HCT116 (cell line): ENCODE data around the gene RAB26. TPM values are rescaled to one million over a fixed set of nuclear protein-coding genes. Genes with fewer than 3 reads are reported as not detected.

Experiments used
- microRNA counts: library from miRNA; unstranded; fragments of <30 nt; microRNA quantifications from one replicate; lab custom pipeline; 2015
- microRNA-seq: library from miRNA; unstranded; fragments of <30 nt; microRNA quantifications from one replicate; pipeline ENCODE4, GENCODE V29; 2016; ENCODE audit warnings: borderline number of aligned reads
- total RNA-seq: library from RNA; stranded (reverse); gene quantifications from one replicate; pipeline ENCODE4 v1.2.1, GENCODE V29; 2021; ENCODE audit not compliant: unreplicated experiment

Gene RAB26
- total RNA-seq, 1 experiment from 2014 or later = 44.9 TPM

MicroRNAs encoded within 50 kb of the gene (microRNA counts, 767-probe panel; counts per million panel counts)
- not detected for microRNA hsa-miR-3180 (lab: Ali Mortazavi, UCI)
- microRNA hsa-miR-4516 (lab: Ali Mortazavi, UCI) = not detected

Small RNAs within 50 kb of the gene (microRNA-seq; reads per million reads assigned to microRNA genes)
- not detected for gene MIR3180-5
- gene MIR4516 = not detected
- not detected for gene MIR6511B1

Other genes with a start within 250 kb of the RAB26 start
- not detected for gene HS3ST6, start 230.2 kb upstream of the RAB26 start, total RNA-seq
- 18.3 TPM for gene MSRB1, start 205.4 kb upstream of the RAB26 start, total RNA-seq
- gene RPL3L, start 193.9 kb upstream of the RAB26 start, total RNA-seq = 0.93 TPM
- 273 TPM for gene NDUFB10, start 189.1 kb upstream of the RAB26 start, total RNA-seq
- 6,265 TPM for gene RPS2, start 183.8 kb upstream of the RAB26 start, total RNA-seq
- 0.30 TPM for gene RNF151, start 181.8 kb upstream of the RAB26 start, total RNA-seq
- 68.9 TPM for gene TBL3, start 176.6 kb upstream of the RAB26 start, total RNA-seq
- gene NOXO1, start 167.2 kb upstream of the RAB26 start, total RNA-seq = 10.0 TPM
- gene GFER, start 164.4 kb upstream of the RAB26 start, total RNA-seq = 47.3 TPM
- 11.5 TPM for gene SYNGR3, start 158.7 kb upstream of the RAB26 start, total RNA-seq
- gene ZNF598, start 138.8 kb upstream of the RAB26 start, total RNA-seq = 57.4 TPM
- 226 TPM for gene NPW, start 128.8 kb upstream of the RAB26 start, total RNA-seq
- gene NHERF2, start 121.7 kb upstream of the RAB26 start, total RNA-seq = 58.4 TPM
- 40.1 TPM for gene NTHL1, start 100.8 kb upstream of the RAB26 start, total RNA-seq
- 74.1 TPM for gene TSC2, start 100.6 kb upstream of the RAB26 start, total RNA-seq
- gene PKD1, start 12.7 kb upstream of the RAB26 start, total RNA-seq = 137 TPM
- 160 TPM for gene TRAF7, start 7.2 kb downstream of the RAB26 start, total RNA-seq
- gene CASKIN1, start 48.0 kb downstream of the RAB26 start, total RNA-seq = 5.9 TPM
- 58.7 TPM for gene MLST8, start 56.8 kb downstream of the RAB26 start, total RNA-seq
- gene BRICD5, start 62.2 kb downstream of the RAB26 start, total RNA-seq = 9.8 TPM
- 32.6 TPM for gene PGP, start 66.2 kb downstream of the RAB26 start, total RNA-seq
- gene E4F1, start 75.0 kb downstream of the RAB26 start, total RNA-seq = 40.7 TPM
- gene DNASE1L2, start 87.8 kb downstream of the RAB26 start, total RNA-seq = 1.9 TPM
- 140 TPM for gene ECI1, start 103.0 kb downstream of the RAB26 start, total RNA-seq
- gene RNPS1, start 119.5 kb downstream of the RAB26 start, total RNA-seq = 257 TPM
- 5.4 TPM for gene ABCA3, start 192.1 kb downstream of the RAB26 start, total RNA-seq